ENCODE measurements around the gene NDUFV2. TPM values are rescaled to one million over a fixed set of nuclear protein-coding genes. Genes with fewer than 3 reads are reported as not detected.

Gene NDUFV2
- total RNA-seq, 5 donors from 2014 or later (not counting 1 experiment from before 2014, with no cell fraction given), result 148 to 201 (median 156) TPM

- Histone ChIP-seq H3K4me1 (ENCODE audit: control insufficient read depth in 1 of 2, extremely low read depth in 1 of 2, insufficient read depth in 2 of 2, low read length in 2 of 2) (peaks cover 45 to 53% of the 10 kb centered on the region in 2 experiments), H3K4me3 (ENCODE audit: control insufficient read depth in 1 of 2, extremely low read depth in 1 of 2, low read length in 1 of 2) (no peak overlapping the region)
- H3K36me3 Mint-ChIP-seq, result peaks cover 25% of the 10 kb centered on the region
Observed at GRCh38 chr18:9109523-9109922, 7.0 kb downstream of the NDUFV2 start.

GRCh38 chr18:9113468-9114149 is 11.1 kb downstream of the NDUFV2 start:
- Histone ChIP-seq H3K4me1 (ENCODE audit: control insufficient read depth in 1 of 2, extremely low read depth in 1 of 2, insufficient read depth in 2 of 2, low read length in 2 of 2) (peaks cover 42 to 44% of the 10 kb centered on the region in 2 experiments), H3K27ac (ENCODE audit: low read length) (peak overlapping the region; percentile 55), H3K4me3 (ENCODE audit: control insufficient read depth in 1 of 2, extremely low read depth in 1 of 2, low read length in 1 of 2) (no peak overlapping the region), H3K9me3 (no peaks in the 10 kb centered on the region), H3K27me3 (replicated peaks in 1 of 2; ENCODE audit: control insufficient read depth in 2 of 2, extremely low read depth in 1 of 2, insufficient read depth in 2 of 2, low read length in 1 of 2) (no peaks in the 10 kb centered on the region), H3K36me3 (ENCODE audit: control insufficient read depth in 2 of 2, extremely low read depth in 1 of 2, insufficient read depth in 1 of 2, low read length in 1 of 2) (peaks cover 0 to 8% of the 10 kb centered on the region in 2 donors)
- H3K36me3 Mint-ChIP-seq, result peaks cover 24% of the 10 kb centered on the region
- CTCF ChIA-PET, result interaction anchor here (0.9 to 2.5 kb wide), 6 partner anchors 8 to 41 kb away, joined by 3 to 6 read pairs (median 4); no protein-coding TSS in a partner anchor
- peak overlapping the region; percentile 90 to 96 for H3K27ac Mint-ChIP-seq
- POLR2A ChIA-PET, result interaction anchor here (0.5 to 1.7 kb wide), 7 partner anchors 9 to 60 kb away, joined by 3 to 7 read pairs (median 4); no protein-coding TSS in a partner anchor
- H3K4me3 Mint-ChIP-seq, result peak overlapping the region; percentile 55 to 65 (median 62)
- 69% methylated on average over 3 of the region's 7 CpGs for WGBS (ENCODE audit: insufficient coverage)
- no peaks in the 10 kb centered on the region for H3K27me3 Mint-ChIP-seq
- H3K4me1 Mint-ChIP-seq, result peaks cover 87 to 94% (median 88%) of the 10 kb centered on the region in 3 donors
- H3K9me3 Mint-ChIP-seq, result no peaks in the 10 kb centered on the region
- ATAC-seq (replicated peaks in 1 of 4), result no peak
- no peak for DNase-seq

More at GRCh38 chr18:9109523-9109922, 7.0 kb downstream of the NDUFV2 start:
- DNase-seq (no peak), ATAC-seq (replicated peaks in 1 of 4) (no peak)
- 60% methylated on average over 3 of the region's 4 CpGs for WGBS (ENCODE audit: insufficient coverage)
- H3K9me3 Mint-ChIP-seq, result no peaks in the 10 kb centered on the region
- H3K27ac ChIP-seq (ENCODE audit: low read length), result peak overlapping the region; percentile 42
- peaks cover 93 to 97% (median 96%) of the 10 kb centered on the region in 3 donors for H3K4me1 Mint-ChIP-seq
- no peaks in the 10 kb centered on the region for H3K9me3 ChIP-seq
- H3K27ac Mint-ChIP-seq, result peak overlapping the region; percentile 82 to 89
- CTCF ChIA-PET, result interaction anchor here (0.5 to 2.6 kb wide), 10 partner anchors 9 to 71 kb away, joined by 3 to 9 read pairs (median 4); no protein-coding TSS in a partner anchor
- H3K36me3 ChIP-seq (ENCODE audit: control insufficient read depth in 2 of 2, extremely low read depth in 1 of 2, insufficient read depth in 1 of 2, low read length in 1 of 2), result peaks cover 0 to 8% of the 10 kb centered on the region in 2 donors
- POLR2A ChIA-PET, result interaction anchor here (0.6 to 2.0 kb wide), 10 partner anchors 8 to 301 kb away, joined by 3 to 9 read pairs (median 4); no protein-coding TSS in a partner anchor
- peak overlapping the region; percentile 55 to 91 (median 62) for H3K4me3 Mint-ChIP-seq
- no peaks in the 10 kb centered on the region for H3K27me3 Mint-ChIP-seq
- H3K27me3 ChIP-seq (replicated peaks in 1 of 2; ENCODE audit: control insufficient read depth in 2 of 2, extremely low read depth in 1 of 2, insufficient read depth in 2 of 2, low read length in 1 of 2), result no peaks in the 10 kb centered on the region

GRCh38 chr18:9115984-9116383 is 13.5 kb downstream of the NDUFV2 start:
- H3K4me1 ChIP-seq (ENCODE audit: control insufficient read depth in 1 of 2, extremely low read depth in 1 of 2, insufficient read depth in 2 of 2, low read length in 2 of 2), result peaks cover 35 to 42% of the 10 kb centered on the region in 2 experiments

GRCh38 chr18:9117980-9118841 is 15.7 kb downstream of the NDUFV2 start:
- Mint-ChIP-seq H3K4me3 (peak overlapping the region; percentile 67 to 91 (median 90)), H3K4me1 (peaks cover 77 to 90% (median 82%) of the 10 kb centered on the region in 3 donors), H3K27ac (peak overlapping the region; percentile 99 to 100), H3K36me3 (peaks cover 39% of the 10 kb centered on the region), H3K9me3 (no peaks in the 10 kb centered on the region), H3K27me3 (no peaks in the 10 kb centered on the region)
- Histone ChIP-seq H3K27me3 (replicated peaks in 1 of 2; ENCODE audit: control insufficient read depth in 2 of 2, extremely low read depth in 1 of 2, insufficient read depth in 2 of 2, low read length in 1 of 2) (no peaks in the 10 kb centered on the region), H3K27ac (ENCODE audit: low read length) (peak overlapping the region; percentile 95), H3K36me3 (ENCODE audit: control insufficient read depth in 2 of 2, extremely low read depth in 1 of 2, insufficient read depth in 1 of 2, low read length in 1 of 2) (peaks cover 0 to 12% of the 10 kb centered on the region in 2 donors), H3K4me3 (ENCODE audit: control insufficient read depth in 1 of 2, extremely low read depth in 1 of 2, low read length in 1 of 2) (no peak overlapping the region), H3K9me3 (no peaks in the 10 kb centered on the region), H3K4me1 (ENCODE audit: control insufficient read depth in 1 of 2, extremely low read depth in 1 of 2, insufficient read depth in 2 of 2, low read length in 2 of 2) (peaks cover 28 to 36% of the 10 kb centered on the region in 2 experiments)
- ATAC-seq (replicated peaks in 1 of 4) (peak; percentile 50 to 57 (median 54)), DNase-seq (peak in 1 of 35 experiments; percentile 73)
- ChIA-PET CTCF (interaction anchor here in 1 of 2 donors (0.6 to 2.7 kb wide), 15 partner anchors 8 to 296 kb away, joined by 3 to 9 read pairs (median 4); partner anchors contain the start of genes ANKRD12 and NDUFV2), POLR2A (interaction anchor here (0.6 to 2.4 kb wide), 18 partner anchors 8 to 101 kb away, joined by 3 to 13 read pairs (median 4); partner anchors contain the start of gene ANKRD12 (in 1 of the 2))
- no CpG with 5 or more reads among the region's 5 CpGs for WGBS (ENCODE audit: insufficient coverage)

More at GRCh38 chr18:9115984-9116383, 13.5 kb downstream of the NDUFV2 start:
- H3K4me3 Mint-ChIP-seq, result peak overlapping the region; percentile 67 to 91 (median 90)
- no peaks in the 10 kb centered on the region for H3K9me3 Mint-ChIP-seq
- no peak overlapping the region for H3K4me3 ChIP-seq (ENCODE audit: control insufficient read depth in 1 of 2, extremely low read depth in 1 of 2, low read length in 1 of 2)
- peaks cover 78 to 94% (median 83%) of the 10 kb centered on the region in 3 donors for H3K4me1 Mint-ChIP-seq
- peak overlapping the region; percentile 99 to 100 for H3K27ac Mint-ChIP-seq
- ATAC-seq (replicated peaks in 1 of 4) (no peak), DNase-seq (no peak)
- peak overlapping the region; percentile 95 for H3K27ac ChIP-seq (ENCODE audit: low read length)
- H3K36me3 Mint-ChIP-seq, result peaks cover 34% of the 10 kb centered on the region
- no peaks in the 10 kb centered on the region for H3K27me3 ChIP-seq (replicated peaks in 1 of 2; ENCODE audit: control insufficient read depth in 2 of 2, extremely low read depth in 1 of 2, insufficient read depth in 2 of 2, low read length in 1 of 2)
- POLR2A ChIA-PET, result interaction anchor here (0.6 to 2.4 kb wide), 6 partner anchors 10 to 73 kb away, joined by 3 to 13 read pairs (median 6); partner anchors contain the start of gene ANKRD12 (in 1 of the 2)
- H3K27me3 Mint-ChIP-seq, result no peaks in the 10 kb centered on the region
- peaks cover 0 to 8% of the 10 kb centered on the region in 2 donors for H3K36me3 ChIP-seq (ENCODE audit: control insufficient read depth in 2 of 2, extremely low read depth in 1 of 2, insufficient read depth in 1 of 2, low read length in 1 of 2)
- H3K9me3 ChIP-seq, result no peaks in the 10 kb centered on the region
- CTCF ChIA-PET, result interaction anchor here (1.0 to 2.2 kb wide), 3 partner anchors 9 to 23 kb away, joined by 3 to 9 read pairs (median 4); no protein-coding TSS in a partner anchor

GRCh38 chr18:9120796-9121195 is 18.3 kb downstream of the NDUFV2 start:
- H3K36me3 Mint-ChIP-seq, result peaks cover 51% of the 10 kb centered on the region
- Histone ChIP-seq H3K27ac (ENCODE audit: low read length) (peak overlapping the region; percentile 95), H3K4me3 (ENCODE audit: control insufficient read depth in 1 of 2, extremely low read depth in 1 of 2, low read length in 1 of 2) (no peak overlapping the region), H3K36me3 (ENCODE audit: control insufficient read depth in 2 of 2, extremely low read depth in 1 of 2, insufficient read depth in 1 of 2, low read length in 1 of 2) (peaks cover 0 to 24% of the 10 kb centered on the region in 2 donors), H3K9me3 (no peaks in the 10 kb centered on the region), H3K27me3 (replicated peaks in 1 of 2; ENCODE audit: control insufficient read depth in 2 of 2, extremely low read depth in 1 of 2, insufficient read depth in 2 of 2, low read length in 1 of 2) (no peaks in the 10 kb centered on the region), H3K4me1 (ENCODE audit: control insufficient read depth in 1 of 2, extremely low read depth in 1 of 2, insufficient read depth in 2 of 2, low read length in 2 of 2) (peaks cover 18 to 33% of the 10 kb centered on the region in 2 experiments)
- H3K4me1 Mint-ChIP-seq, result peaks cover 70 to 79% (median 74%) of the 10 kb centered on the region in 3 donors
- WGBS (ENCODE audit: insufficient coverage), result 0% methylated on average over 1 of the region's 1 CpG
- no peaks in the 10 kb centered on the region for H3K9me3 Mint-ChIP-seq
- CTCF ChIA-PET, result interaction anchor here (0.6 to 1.5 kb wide), 4 partner anchors 11 to 213 kb away, joined by 3 to 8 read pairs (median 4); no protein-coding TSS in a partner anchor
- peak overlapping the region; percentile 83 to 88 for H3K27ac Mint-ChIP-seq
- peak overlapping the region; percentile 21 to 70 (median 66) for H3K4me3 Mint-ChIP-seq
- peak in 1 of 4 experiments; percentile 30 for ATAC-seq (replicated peaks in 1 of 4)
- POLR2A ChIA-PET, result interaction anchor here (1.3 to 1.4 kb wide), 3 partner anchors 14 to 23 kb away, joined by 3 to 5 read pairs (median 4); partner anchors contain the start of gene NDUFV2 (in 1 of the 2)
- H3K27me3 Mint-ChIP-seq, result no peaks in the 10 kb centered on the region
- peak in 4 of 35 experiments; percentile 9 to 64 (median 17) for DNase-seq

Measured in T-cell (primary cell).